Pancreas (tissue), 10 donors: Measurements from ENCODE around the gene ZNF26. TPM values are rescaled to one million over a fixed set of nuclear protein-coding genes. Genes with fewer than 3 reads are reported as not detected.

ENCODE experiments used
- ATAC-seq, 4 donors: fragments of 200-7000 bp; cut with Tn5 transposase; one replicate each; pipeline versions ENCODE4 v1.8.0 to v1.9.1; 2020; ENCODE audit warnings: mild to moderate bottlenecking in 4 of 4, moderate library complexity in 4 of 4
- DNase-seq, 6 donors: peaks; one replicate each; pipeline ENCODE4 v3.0.0-alpha.2; 2020
- FAIRE-seq: peaks from 2 replicates; lab custom pipeline; 2012; peaks lifted over from hg19 to GRCh38; lab: Jason Lieb, UNC
- H3K27ac ChIP-seq, 4 donors: fragments of 200-600 bp; sonication (generic); 1 replicate in 3 of 4; 2 replicates in 1 of 4; pipeline versions ENCODE4 v1.5.0 to v1.8.0; 2020
- H3K27me3 ChIP-seq, 4 donors: fragments of 200-600 bp; one replicate each; pipeline ENCODE4 v1.8.0; 2021
- H3K36me3 ChIP-seq, 3 donors: fragments of 200-600 bp; sonication (generic) in 1 of 3; one replicate each; pipeline versions ENCODE4 v1.5.0 to v1.8.0; 2020 to 2021
- H3K4me1 ChIP-seq, 3 donors: fragments of 200-600 bp; one replicate each; pipeline ENCODE4 v1.8.0; 2021
- H3K4me3 ChIP-seq, 4 donors: fragments of 200-600 bp; sonication (generic) in 2 of 4; one replicate each; pipeline versions ENCODE4 v1.5.0 to v1.8.0; 2020 to 2021
- H3K9me3 ChIP-seq, 4 donors: fragments of 200-600 bp; one replicate each; pipeline ENCODE4 v1.8.0; 2021
- WGBS, 2 donors: extraction: QIAGEN DNeasy Blood & Tissue Kit; methylation state at CpG; one replicate each; pipeline ENCODE4 v1.1.7; 2013; 5-methylcytosine and 5-hydroxymethylcytosine counted together
- intact Hi-C, 3 donors: fragments of 100-400 bp; cut with DNase I; formaldehyde crosslinking; loops; one replicate each; pipeline versions ENCODE4 v1.11.1 to v1.14.2; 2022
- polyA plus RNA-seq, 2 donors: library from polyadenylated mRNA; stranded (reverse); fragments of 200-250 nt; gene quantifications; one replicate each; pipeline ENCODE4 v1.2.3, GENCODE V29; 2013
- total RNA-seq, 6 donors: library from RNA; stranded (reverse); fragmentation: NEBNext Ultra II Directional in 4 of 6; extraction: Animal tissue kit (Norgen Biotek cat#: 25700) in 4 of 6; gene quantifications; one replicate each; pipeline versions ENCODE4 v1.2.1 to v1.2.4, GENCODE V29; 2021 to 2023
- TF ChIP-seq, protein P1 (sequence below), 4 donors: fragments of 200-600 bp; sonication (generic) in 3 of 4; IDR thresholded peaks; one replicate each; pipeline versions ENCODE4 v1.5.0 to v1.8.0; 2021; ENCODE audit warnings: antibody characterized with exemption in 4 of 4
- donor health status: healthy with polysubstance abuse.
- donor health status: DM: no; HTN: no; CAD: no; lungs with moderate emphysema.
- donor health status: DM: no; HTN: no; CAD: no.
- donor health status: control.
- donor health status: control.
- donor health status: Bipolar disorder and iron deficiency.
- donor health status: DM: yes; HTN: yes; CAD: no.
- donor health status: DM: no; HTN: no; CAD: no.
- donor health status: DM: no; HTN: no; CAD: no.
- donor health status: DM: yes; HTN: yes; CAD: no.

Gene ZNF26
- total and polyA plus RNA-seq, 8 donors = 4.8 to 7.9 (median 6.0) TPM

DNA sequence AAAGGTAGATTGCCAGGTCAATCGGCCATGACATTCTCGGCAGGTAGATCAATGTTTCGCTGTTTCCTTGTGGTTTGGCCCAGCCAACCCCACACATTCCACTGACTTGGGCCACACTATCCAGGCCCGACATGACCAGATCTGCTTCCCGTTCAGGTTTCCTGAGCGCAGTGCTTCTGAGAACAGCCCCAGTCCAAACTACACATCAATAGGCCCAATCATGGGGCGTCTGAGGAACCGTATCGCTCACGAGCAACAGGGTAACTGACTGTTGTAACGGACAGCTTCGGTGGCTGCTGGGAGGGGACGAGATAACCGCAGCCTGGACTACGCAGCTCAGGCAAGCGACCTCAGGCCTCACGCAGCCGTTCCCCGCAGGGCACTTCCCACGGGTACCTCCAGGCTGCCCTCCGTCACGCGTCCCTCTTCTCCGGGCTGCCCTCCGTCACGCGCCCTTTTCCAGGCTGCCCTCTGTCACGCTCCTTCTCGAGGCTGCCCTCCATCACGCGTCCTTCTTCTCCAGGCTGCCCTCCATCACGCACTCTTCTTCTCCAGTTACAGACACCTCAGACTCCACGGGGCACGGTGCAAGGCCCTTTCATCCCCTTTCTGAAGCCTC, 44.7 kb upstream of the ZNF26 start:
- Histone ChIP-seq H3K27ac (no peak overlapping the region), H3K27me3 (no peaks in the 10 kb centered on the region), H3K36me3 (peaks cover 15 to 44% (median 26%) of the 10 kb centered on the region in 3 donors), H3K4me1 (no peaks in the 10 kb centered on the region), H3K4me3 (no peak overlapping the region), H3K9me3 (peaks cover 0 to 4% (median 0%) of the 10 kb centered on the region in 4 donors)
- WGBS, 2 donors = 95 to 98% methylated on average over 34 of the region's 34 CpGs
- no peak for FAIRE-seq
- no peak for ATAC-seq
- DNase-seq = no peak
- TF ChIP-seq, protein P1, sequence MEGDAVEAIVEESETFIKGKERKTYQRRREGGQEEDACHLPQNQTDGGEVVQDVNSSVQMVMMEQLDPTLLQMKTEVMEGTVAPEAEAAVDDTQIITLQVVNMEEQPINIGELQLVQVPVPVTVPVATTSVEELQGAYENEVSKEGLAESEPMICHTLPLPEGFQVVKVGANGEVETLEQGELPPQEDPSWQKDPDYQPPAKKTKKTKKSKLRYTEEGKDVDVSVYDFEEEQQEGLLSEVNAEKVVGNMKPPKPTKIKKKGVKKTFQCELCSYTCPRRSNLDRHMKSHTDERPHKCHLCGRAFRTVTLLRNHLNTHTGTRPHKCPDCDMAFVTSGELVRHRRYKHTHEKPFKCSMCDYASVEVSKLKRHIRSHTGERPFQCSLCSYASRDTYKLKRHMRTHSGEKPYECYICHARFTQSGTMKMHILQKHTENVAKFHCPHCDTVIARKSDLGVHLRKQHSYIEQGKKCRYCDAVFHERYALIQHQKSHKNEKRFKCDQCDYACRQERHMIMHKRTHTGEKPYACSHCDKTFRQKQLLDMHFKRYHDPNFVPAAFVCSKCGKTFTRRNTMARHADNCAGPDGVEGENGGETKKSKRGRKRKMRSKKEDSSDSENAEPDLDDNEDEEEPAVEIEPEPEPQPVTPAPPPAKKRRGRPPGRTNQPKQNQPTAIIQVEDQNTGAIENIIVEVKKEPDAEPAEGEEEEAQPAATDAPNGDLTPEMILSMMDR (IDR thresholded peaks at IDR 0.05) = no peak
- intact Hi-C loops = no loop called here

DNA sequence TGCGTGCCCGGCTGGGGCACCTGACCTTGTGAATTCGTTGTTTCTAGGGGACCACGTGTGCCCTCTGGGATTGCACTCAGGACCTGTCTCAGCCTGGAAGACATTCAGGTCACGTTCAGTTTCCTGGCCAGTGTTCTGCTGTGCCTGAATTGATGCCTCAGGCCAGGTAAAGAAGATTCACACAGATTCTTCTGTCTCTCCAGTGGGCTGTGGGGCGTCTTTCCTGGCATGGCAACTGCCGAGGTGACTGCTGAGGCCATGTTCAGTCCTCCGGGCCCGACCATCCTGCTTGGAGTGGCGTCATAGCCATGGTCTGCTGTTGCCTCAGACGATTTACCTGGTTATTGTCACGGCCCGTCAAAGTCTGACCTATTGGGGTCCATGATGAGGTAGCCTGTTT, 43.6 kb upstream of the ZNF26 start:
- WGBS, 2 donors = 98% methylated on average over 13 of the region's 13 CpGs
- Histone ChIP-seq H3K9me3 (peaks cover 0 to 4% (median 0%) of the 10 kb centered on the region in 4 donors), H3K27me3 (no peaks in the 10 kb centered on the region), H3K4me3 (no peak overlapping the region), H3K27ac (no peak overlapping the region), H3K4me1 (no peaks in the 10 kb centered on the region), H3K36me3 (peaks cover 15 to 48% (median 26%) of the 10 kb centered on the region in 3 donors)
- intact Hi-C loops = no loop called here
- no peak for FAIRE-seq
- TF ChIP-seq, protein P1 (IDR thresholded peaks at IDR 0.05) = no peak
- ATAC-seq = no peak
- DNase-seq = no peak

DNA sequence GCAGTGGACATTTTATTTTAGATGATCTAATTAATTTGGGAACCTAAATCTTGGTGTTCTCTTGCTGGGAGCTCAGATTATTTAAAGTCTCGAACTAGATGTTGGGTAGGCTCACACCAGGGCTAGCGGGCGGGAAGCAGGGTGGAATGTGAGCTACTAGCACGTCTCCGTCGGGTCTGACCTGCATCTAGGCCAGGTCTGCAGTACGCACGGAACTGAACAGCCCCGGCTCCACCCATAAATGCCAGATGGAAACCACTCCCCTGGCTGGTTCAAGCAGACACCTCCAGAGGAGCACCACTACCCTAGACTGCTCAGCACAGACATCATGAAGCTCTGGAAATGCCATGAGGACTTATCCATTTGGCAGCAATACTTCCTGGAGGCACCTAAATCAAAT, 40.4 kb upstream of the ZNF26 start:
- FAIRE-seq = no peak
- Histone ChIP-seq H3K27me3 (no peaks in the 10 kb centered on the region), H3K9me3 (no peaks in the 10 kb centered on the region), H3K36me3 (peaks cover 15 to 54% (median 26%) of the 10 kb centered on the region in 3 donors), H3K4me3 (no peak overlapping the region), H3K27ac (no peak overlapping the region), H3K4me1 (no peaks in the 10 kb centered on the region)
- TF ChIP-seq, protein P1 (IDR thresholded peaks at IDR 0.05) = no peak
- intact Hi-C loops = no loop called here
- DNase-seq = no peak
- ATAC-seq = no peak
- WGBS, 2 donors = 94 to 98% methylated on average over 9 of the region's 9 CpGs

DNA sequence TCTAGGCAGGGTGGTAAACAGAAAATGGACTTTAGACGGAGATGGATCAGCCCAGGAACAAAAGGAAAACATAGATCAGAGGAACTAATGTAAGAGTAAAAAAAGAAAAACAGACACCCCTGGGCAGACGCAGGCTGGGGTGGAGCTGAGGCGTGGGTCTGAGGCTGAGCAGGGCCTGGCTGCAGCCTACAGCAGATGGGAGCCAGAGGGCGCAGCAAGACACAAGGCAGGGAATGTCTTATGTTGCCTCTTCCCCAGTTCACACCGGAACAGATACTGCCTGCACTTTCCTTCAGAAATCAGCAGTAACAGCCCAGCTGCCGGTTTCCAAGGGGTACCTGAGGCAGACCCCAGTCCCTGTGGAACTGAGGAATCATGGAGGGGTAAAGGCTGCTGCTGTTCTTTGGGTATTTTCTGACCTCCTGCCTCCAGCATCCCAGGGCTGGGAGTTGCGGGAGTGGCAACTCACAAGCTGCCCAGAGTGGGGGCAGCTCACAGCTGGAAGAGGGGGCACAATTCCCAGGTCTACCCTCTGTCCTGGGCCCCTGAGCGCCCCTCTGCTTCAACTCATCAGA, 39.8 kb upstream of the ZNF26 start:
- DNase-seq (no peak), ATAC-seq (no peak), FAIRE-seq (no peak)
- no peaks in the 10 kb centered on the region for H3K9me3 ChIP-seq
- TF ChIP-seq, protein P1 (IDR thresholded peaks at IDR 0.05) = no peak
- H3K36me3 ChIP-seq = peaks cover 11 to 54% (median 26%) of the 10 kb centered on the region in 3 donors
- no peak overlapping the region for H3K4me3 ChIP-seq
- H3K27me3 ChIP-seq = no peaks in the 10 kb centered on the region
- intact Hi-C loops = no loop called here
- WGBS, 2 donors = 92 to 97% methylated on average over 8 of the region's 8 CpGs
- no peak overlapping the region for H3K27ac ChIP-seq
- no peaks in the 10 kb centered on the region for H3K4me1 ChIP-seq
